ENCODE results near the gene KRT3.

The KRT3 gene

DNA sequence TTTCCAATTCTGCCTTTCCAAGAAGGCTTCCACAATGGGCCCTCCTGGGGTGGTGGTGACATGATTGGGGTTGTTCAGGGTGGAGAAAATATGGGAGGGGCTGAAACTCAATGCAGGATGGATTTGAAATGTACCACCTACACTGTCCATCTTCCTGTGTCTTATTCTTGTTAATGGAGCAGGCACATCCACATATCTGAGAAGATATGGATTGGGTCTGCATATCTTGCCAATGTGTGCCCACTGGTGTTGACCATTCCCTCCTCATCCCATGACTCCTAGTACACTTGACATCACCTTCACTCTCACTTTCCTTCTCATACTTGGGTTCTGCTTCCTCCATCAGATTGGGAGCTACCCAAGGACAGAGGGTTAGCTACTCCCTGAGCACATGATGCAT lies 26.0 kb downstream of the KRT3 start:
- Histone ChIP-seq H3K9ac (ENCODE audit: low read length) (no peak overlapping the region), H4K20me1 (ENCODE audit: low read depth, low read length) (no peaks in the 10 kb centered on the region), H3K9me2 (replicated peaks; ENCODE audit: insufficient read depth, low read length) (no peaks in the 10 kb centered on the region), H2AFZ (ENCODE audit: low read depth, low read length, severe bottlenecking) (no peak overlapping the region), H3K9me3 (ENCODE audit: insufficient read depth, low read length) (no peaks in the 10 kb centered on the region), H3K79me2 (ENCODE audit: insufficient read depth, low read length) (no peaks in the 10 kb centered on the region), H3K27me3 (ENCODE audit: low read length) (no peaks in the 10 kb centered on the region), H3K27ac (ENCODE audit: low read depth, low read length) (no peak overlapping the region), H3K36me3 (ENCODE audit: low read length) (no peaks in the 10 kb centered on the region), H3K4me3 (ENCODE audit: insufficient read depth, low read length, poor library complexity, severe bottlenecking) (no peak overlapping the region), H3F3A (ENCODE audit: insufficient read depth) (no peaks in the 10 kb centered on the region), H3K4me2 (ENCODE audit: low read depth, low read length, poor library complexity, severe bottlenecking) (no peak overlapping the region)
- TF ChIP-seq EZH2phosphoT487 (conservative IDR thresholded peaks at IDR 0.05; ENCODE audit: low read length), result no peak
- TF ChIP-seq, protein P1, sequence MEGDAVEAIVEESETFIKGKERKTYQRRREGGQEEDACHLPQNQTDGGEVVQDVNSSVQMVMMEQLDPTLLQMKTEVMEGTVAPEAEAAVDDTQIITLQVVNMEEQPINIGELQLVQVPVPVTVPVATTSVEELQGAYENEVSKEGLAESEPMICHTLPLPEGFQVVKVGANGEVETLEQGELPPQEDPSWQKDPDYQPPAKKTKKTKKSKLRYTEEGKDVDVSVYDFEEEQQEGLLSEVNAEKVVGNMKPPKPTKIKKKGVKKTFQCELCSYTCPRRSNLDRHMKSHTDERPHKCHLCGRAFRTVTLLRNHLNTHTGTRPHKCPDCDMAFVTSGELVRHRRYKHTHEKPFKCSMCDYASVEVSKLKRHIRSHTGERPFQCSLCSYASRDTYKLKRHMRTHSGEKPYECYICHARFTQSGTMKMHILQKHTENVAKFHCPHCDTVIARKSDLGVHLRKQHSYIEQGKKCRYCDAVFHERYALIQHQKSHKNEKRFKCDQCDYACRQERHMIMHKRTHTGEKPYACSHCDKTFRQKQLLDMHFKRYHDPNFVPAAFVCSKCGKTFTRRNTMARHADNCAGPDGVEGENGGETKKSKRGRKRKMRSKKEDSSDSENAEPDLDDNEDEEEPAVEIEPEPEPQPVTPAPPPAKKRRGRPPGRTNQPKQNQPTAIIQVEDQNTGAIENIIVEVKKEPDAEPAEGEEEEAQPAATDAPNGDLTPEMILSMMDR (IDR thresholded peaks at IDR 0.05; ENCODE audit: insufficient read depth, low read length, poor library complexity, severe bottlenecking), result no peak

DNA sequence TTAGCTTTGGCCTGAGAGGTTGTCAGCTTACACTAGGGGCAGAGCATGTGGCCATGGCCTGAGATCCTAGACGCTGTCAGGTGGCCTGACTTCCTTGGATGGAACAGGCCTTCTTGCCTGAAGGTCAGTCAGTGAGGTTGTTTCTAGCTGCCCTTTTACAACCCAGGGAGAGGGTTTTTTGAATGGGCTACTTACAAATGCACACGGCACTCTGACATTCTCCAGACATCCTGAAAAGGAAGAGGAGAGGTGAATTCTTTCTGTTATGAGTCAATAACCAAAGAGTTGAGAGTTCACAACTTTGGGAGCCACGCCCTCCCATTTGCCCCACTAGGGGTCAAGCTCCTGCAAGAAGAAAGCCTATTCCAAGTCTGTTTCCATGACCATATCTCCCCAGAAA lies 26.6 kb downstream of the KRT3 start:
- H3K27me3 ChIP-seq (ENCODE audit: low read length), result no peaks in the 10 kb centered on the region
- no peak overlapping the region for H3K4me2 ChIP-seq (ENCODE audit: low read depth, low read length, poor library complexity, severe bottlenecking)

DNA sequence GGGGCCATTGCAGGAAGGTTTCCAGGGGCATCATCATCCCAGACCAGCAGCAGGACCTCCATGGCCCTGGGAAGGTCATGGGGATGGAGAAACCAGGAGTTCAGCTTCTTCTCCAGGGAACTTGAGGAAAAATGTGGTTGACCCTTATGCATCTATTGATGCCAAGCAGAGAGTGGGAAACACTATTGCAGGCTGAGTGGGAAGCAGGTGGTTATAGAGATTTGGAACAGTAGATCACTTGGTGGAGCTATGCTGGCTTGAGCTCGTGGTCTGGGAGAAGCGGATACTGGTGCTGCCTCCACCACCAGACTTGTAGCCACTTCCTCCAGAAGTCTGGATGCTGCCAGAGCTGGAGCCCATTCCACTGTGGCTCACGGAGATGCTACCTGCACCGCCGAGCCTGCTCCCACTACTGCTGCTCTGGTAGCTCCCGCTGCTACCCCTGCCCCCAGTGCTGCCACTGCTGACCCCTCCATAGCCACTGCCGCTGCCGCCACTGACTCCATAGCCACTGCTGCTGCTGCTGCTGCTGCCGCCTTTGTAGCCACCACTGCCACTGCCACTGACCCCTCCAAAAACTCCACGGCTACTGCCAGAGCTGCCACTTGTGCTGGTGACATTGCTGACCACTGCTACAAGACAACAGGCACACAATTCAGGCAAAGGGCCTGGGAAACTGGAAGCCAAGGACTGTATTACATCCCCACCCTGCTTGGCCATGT lies 27.3 kb downstream of the KRT3 start:
- no peaks in the 10 kb centered on the region for H3K9me2 ChIP-seq (replicated peaks; ENCODE audit: insufficient read depth, low read length)
- no peaks in the 10 kb centered on the region for H3K9me3 ChIP-seq (ENCODE audit: insufficient read depth, low read length)
- H3F3A ChIP-seq (ENCODE audit: insufficient read depth), result no peaks in the 10 kb centered on the region
- no peak for TF ChIP-seq EZH2phosphoT487 (conservative IDR thresholded peaks at IDR 0.05; ENCODE audit: low read length)
- TF ChIP-seq, protein P1 (IDR thresholded peaks at IDR 0.05; ENCODE audit: insufficient read depth, low read length, poor library complexity, severe bottlenecking), result no peak
- H3K4me3 ChIP-seq (ENCODE audit: insufficient read depth, low read length, poor library complexity, severe bottlenecking), result no peak overlapping the region
- H3K36me3 ChIP-seq (ENCODE audit: low read length), result no peaks in the 10 kb centered on the region
- no peak overlapping the region for H3K4me2 ChIP-seq (ENCODE audit: low read depth, low read length, poor library complexity, severe bottlenecking)
- H3K79me2 ChIP-seq (ENCODE audit: insufficient read depth, low read length), result no peaks in the 10 kb centered on the region
- H3K27ac ChIP-seq (ENCODE audit: low read depth, low read length), result no peak overlapping the region
- no peak overlapping the region for H3K9ac ChIP-seq (ENCODE audit: low read length)
- no peaks in the 10 kb centered on the region for H4K20me1 ChIP-seq (ENCODE audit: low read depth, low read length)
- no peaks in the 10 kb centered on the region for H3K27me3 ChIP-seq (ENCODE audit: low read length)
- H2AFZ ChIP-seq (ENCODE audit: low read depth, low read length, severe bottlenecking), result no peak overlapping the region

More for the DNA sequence above, 26.6 kb downstream of the KRT3 start:
- TF ChIP-seq, protein P1 (IDR thresholded peaks at IDR 0.05; ENCODE audit: insufficient read depth, low read length, poor library complexity, severe bottlenecking), result no peak
- no peak for TF ChIP-seq EZH2phosphoT487 (conservative IDR thresholded peaks at IDR 0.05; ENCODE audit: low read length)
- H3K9me2 ChIP-seq (replicated peaks; ENCODE audit: insufficient read depth, low read length), result no peaks in the 10 kb centered on the region
- H3K27ac ChIP-seq (ENCODE audit: low read depth, low read length), result no peak overlapping the region
- no peaks in the 10 kb centered on the region for H3K79me2 ChIP-seq (ENCODE audit: insufficient read depth, low read length)
- no peak overlapping the region for H3K9ac ChIP-seq (ENCODE audit: low read length)
- H3K4me3 ChIP-seq (ENCODE audit: insufficient read depth, low read length, poor library complexity, severe bottlenecking), result no peak overlapping the region
- no peaks in the 10 kb centered on the region for H3K36me3 ChIP-seq (ENCODE audit: low read length)
- H2AFZ ChIP-seq (ENCODE audit: low read depth, low read length, severe bottlenecking), result no peak overlapping the region
- H4K20me1 ChIP-seq (ENCODE audit: low read depth, low read length), result no peaks in the 10 kb centered on the region
- no peaks in the 10 kb centered on the region for H3K9me3 ChIP-seq (ENCODE audit: insufficient read depth, low read length)
- no peaks in the 10 kb centered on the region for H3F3A ChIP-seq (ENCODE audit: insufficient read depth)

Measured in SU-DHL-6 (cell line).